GM19023 (cell line): Measurements from ENCODE around the gene MTA1.

Experiments
- ATAC-seq: cut with Tn5 transposase; IDR thresholded peaks from one replicate; pipeline ENCODE4 v1.9.1; 2021; ENCODE audit warnings: mild to moderate bottlenecking, moderate library complexity; ENCODE audit not compliant: unreplicated experiment

MTA1 gene

GRCh38 chr14:105484069-105484996 is 64.7 kb downstream of the MTA1 start:
- ATAC-seq = no peak

- ATAC-seq = no peak
These were observed 65.4 kb downstream of the MTA1 start for GRCh38 chr14:105484997-105485393.

DNA sequence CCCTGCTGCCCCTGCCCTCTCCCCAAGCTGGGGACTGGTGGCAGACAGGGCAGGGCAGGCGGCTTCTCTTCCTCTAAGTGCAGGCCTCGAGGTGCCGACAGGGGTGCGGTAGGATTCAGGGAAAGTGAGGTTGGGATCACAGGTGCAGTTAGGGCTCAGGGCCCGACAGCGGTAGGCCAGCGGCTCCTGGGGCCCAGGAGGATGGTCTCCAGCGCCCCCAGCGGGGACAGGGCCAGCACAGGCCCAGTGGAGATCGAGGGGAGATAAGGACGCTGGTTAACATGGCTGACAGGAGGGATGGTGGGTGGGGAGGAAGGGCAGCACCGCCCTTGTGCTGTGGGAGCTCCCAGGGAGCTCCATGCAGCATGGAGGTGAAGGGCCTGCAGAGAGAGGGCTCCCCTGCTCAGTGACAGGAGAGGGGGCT is 66.1 kb downstream of the MTA1 start:
- no peak for ATAC-seq

GRCh38 chr14:105486163-105486973 is 66.7 kb downstream of the MTA1 start, which contains the start of gene CRIP1:
TSS of gene CRIP1 (plus strand) at chr14:105486886. CDS start at chr14:105487260, 374 bp downstream.
- ATAC-seq = no peak

DNA sequence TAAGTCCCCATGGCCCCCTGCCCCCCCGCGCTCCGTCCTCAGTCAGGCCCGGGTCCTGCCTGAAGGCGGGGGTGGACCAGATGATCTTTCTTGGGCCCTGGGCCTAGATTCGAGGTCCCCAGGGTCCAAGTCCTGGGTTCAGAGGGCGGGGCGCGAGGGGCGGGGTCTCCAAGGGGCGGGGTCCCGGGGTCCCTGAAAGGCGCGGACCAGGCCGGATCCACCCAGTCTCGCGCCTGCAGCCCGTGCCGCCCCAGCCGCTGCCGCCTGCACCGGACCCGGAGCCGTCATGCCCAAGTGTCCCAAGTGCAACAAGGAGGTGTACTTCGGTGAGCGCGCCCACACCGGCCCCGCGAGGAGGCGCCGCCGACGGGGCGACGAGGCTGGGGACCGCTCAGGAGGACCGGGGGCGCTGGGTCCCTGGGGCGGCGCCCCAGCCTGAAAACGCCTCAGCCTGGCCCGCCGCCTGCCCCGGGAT is 67.4 kb downstream of the MTA1 start:
- ATAC-seq = no peak

- no peak for ATAC-seq
These were observed 67.9 kb downstream of the MTA1 start for GRCh38 chr14:105487449-105487985.

GRCh38 chr14:105487986-105488777 is 68.6 kb downstream of the MTA1 start:
- no peak for ATAC-seq

DNA sequence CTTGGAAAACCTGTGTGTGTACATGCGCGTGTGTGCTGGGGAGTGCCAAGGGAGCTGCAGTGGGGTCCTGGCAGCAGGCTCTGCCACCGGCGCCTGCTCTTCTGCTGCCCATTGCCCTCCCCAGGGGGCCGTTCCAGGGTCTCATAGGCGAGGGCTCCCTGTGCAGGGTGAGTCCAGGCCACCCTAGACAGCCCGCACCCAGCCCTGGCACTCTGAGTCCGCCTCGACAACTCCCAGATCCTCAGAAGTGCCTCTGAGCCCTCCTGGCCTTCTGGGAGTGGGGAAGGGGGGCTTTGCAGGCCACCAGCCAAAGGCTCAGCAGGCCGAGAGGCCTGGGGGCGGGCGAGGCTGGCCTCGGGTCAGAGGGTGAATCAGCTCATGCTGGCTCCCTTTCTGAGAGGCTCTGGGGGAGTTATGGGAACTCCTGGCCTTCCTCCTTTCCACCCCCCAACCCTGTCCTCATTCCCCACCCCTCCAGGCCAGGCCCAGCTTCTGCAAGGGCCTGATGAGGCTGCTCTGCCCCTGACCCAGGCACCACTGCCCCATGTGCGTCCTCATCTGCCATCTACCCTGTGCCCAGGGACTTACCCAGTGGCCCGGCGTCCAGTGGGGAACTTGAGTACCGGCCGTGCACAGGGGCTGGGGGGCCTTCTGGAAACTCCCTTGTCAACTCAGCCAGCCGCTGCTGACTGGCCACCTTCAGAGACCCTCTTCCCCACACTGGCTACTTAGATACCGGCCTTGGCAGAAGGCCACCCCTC is 69.3 kb downstream of the MTA1 start:
- no peak for ATAC-seq

DNA sequence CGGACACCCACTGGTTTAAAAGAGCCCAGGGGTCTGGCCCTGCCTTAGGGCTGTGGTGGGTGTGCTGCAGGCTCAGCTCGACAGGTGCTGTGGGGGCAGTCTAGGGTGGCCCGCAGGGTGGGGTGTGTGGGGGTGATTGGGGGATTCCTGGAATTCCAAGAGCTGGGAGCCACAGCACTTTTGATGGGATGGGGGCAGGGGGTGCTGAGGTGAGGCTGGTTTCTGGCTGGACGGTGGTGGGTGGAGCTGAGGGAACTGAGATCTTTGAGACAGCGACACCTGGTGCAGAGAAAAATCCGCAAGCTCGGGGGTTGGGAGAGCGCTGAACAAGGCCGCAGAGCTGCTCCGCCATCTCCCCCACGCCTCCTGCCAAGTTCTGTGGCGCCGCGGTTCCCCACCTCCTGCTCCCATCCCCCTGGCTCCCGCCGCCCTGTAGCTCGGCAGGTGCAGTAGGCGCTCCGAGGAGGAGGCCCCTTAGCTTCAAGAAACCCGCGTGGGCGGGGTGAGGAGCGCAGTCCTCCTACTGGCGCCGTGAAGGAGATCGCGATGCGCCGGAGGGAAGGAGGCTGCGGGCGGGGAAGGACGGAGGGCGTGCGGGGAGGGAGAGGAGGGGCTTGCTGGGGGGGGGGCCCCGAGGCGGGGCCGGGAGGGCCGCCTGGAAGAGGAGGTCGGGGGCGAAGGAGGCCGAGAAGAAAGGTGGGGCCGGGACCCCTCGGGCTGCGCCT is 70.1 kb downstream of the MTA1 start:
- no peak for ATAC-seq

GRCh38 chr14:105490267-105490571 is 70.6 kb downstream of the MTA1 start:
- ATAC-seq = peak; percentile 0

- peak; percentile 70 for ATAC-seq
These were observed 71.1 kb downstream of the MTA1 start, which contains the start of gene TEDC1 for GRCh38 chr14:105490572-105491365. TSS of gene TEDC1 (plus strand) at chr14:105491246. CDS start at chr14:105491376, 130 bp downstream.

DNA sequence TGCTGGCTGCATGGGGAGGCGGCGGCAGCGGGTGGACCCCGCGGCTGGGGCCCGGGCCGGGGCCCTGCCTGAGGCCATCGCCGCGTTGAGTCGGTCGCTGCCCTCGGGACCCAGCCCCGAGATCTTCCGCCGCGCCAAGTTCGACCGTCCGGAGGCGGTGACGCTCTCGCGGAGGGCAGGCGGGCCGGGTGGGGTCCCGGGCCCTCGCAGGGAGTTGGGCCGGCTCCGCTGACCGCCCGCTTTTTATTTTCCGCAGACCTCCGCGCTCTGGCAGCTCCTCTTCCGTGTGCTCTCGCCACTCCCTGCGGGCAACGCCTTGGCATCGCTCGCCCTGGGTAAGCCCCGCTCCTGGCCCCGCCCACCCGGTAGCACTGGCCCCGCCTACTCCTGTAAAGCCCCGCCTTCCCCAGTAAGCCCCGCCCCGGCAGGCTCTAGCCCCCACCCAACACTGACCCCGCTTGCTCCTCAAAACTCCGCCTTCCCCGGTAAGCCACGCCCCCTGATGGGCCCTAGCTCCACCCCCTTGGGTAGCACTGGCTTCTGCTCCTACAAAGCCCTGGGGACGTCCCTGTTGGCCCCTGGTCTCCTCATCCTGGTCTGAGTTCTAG is 71.8 kb downstream of the MTA1 start:
- no peak for ATAC-seq

DNA sequence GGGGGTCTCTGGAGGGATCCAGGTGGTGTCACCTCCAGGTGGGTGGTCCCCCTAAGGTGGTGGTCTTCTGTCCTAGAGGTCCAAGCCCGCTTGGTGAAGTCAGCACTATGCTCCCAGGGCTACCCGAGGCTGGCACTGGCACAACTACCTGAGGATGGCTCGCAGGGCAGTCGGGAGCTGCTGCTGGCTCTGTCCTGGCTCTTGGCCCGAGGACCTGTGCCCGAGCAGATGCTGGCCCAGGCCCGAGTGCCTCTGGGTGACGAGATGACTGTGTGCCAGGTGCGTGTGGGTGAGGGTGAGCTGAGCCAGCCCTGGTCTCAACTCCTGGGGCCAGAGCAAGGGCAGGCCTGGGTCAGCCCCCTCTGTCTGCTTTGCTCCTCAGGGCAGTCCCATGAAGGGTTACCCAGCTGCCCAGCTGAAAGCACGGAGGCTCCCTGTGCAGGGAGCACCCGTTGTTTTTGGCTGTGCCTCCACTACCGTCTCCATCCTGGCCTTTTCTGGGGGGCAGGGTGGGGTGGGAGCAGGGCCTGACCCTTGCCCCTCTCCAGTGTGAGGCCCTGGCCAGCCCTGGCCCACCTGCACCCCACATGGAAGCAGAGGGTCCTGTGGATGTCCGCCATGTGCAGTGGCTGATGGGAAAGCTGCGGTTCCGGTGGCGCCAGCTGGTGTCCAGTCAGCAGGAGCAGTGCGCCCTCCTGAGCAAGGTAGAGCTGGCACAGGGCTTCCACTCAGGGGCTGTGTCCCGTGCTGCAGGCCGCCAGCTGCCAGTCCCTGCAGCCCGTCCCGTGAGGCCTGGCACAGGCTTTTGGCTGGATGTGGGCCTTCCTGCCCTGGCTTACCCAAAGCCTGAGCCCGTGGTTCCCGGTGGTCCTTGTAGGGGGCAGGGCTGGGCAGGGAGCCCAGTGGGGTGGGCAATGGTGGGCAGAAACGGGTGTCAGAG is 72.7 kb downstream of the MTA1 start:
- ATAC-seq = no peak

DNA sequence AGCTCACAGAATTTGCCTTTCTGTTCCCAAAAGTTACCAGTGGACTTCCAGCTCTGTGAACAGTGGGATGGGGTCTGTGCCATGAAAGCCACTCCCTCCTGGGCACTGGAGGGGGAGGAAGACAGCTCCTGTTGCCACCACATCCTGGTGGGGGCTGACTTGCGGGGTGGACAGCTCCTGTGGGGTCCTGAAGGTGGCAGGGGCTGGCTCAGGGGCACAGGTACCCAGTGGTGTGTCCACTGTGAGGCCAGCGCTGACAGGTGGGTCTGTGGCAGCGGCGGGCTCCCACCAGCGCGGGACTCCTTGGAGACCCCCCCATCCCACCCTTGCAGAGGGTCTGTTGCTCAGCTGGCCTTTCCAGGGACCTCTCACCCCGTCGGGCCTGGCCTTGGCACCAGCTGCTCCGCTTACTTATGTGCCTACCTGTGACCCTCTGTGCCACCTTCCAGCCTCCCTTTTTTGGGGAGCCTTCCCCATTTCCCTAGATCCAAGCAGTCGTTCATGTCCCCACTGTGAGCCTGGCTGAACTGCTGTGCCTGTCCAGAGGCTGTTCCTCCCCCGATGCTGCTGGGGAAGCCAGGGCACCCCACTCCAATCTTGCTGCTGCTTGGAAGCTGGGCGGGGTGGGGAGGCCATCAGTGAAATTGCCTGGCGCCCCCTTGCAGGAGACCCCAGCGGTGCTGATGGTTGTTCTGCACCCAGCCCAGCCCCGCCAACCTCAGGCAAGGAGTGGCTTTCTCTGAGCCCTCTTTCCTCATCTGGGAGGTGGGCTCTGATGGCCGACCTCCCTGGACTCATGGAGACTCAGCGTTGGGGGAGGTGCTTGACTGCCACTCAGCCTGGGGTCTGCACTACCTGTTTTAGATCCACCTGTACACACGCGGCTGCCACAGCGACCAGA is 73.6 kb downstream of the MTA1 start:
- no peak for ATAC-seq

DNA sequence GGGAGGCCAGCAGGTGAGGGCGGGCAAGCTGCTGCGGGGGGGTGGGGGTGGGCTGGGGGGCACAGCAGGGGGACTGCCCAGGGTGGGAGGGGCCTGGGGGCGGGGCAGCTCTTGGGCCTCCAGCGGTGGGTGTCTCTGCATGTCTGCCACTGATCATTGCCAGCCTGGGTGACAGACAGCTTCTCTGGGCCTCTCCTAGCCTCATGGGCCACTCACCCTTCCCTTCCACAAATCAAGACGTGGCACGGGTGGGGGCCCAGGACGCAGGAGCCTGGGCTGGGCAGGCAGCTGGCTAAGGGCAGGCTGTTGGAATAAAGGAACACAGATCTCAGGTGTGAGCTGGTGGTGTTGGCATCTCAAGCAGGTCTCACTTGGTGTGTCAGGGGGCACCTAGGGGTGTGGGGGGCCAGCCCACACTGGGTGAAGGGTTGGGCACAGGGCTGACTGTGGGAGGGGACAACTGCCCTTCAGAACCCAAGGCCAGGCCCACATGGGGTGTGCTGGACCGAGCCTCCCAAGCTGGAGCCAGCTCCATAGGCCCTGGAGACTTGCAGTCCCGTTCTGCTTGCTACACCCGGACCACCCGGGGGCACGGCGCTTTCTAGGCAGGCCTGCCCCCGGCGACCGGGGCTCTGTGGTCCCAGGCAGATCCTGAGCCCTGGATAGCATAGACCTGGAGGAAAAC is 74.4 kb downstream of the MTA1 start:
- no peak for ATAC-seq
